GM18507 (cell line): ENCODE data around the gene FAM20C.

Experiments
- DNase-seq: peaks from one replicate; pipeline ENCODE4 v3.0.0; 2011; ENCODE audit warnings: low read depth; ENCODE audit not compliant: insufficient read length; ENCODE audit errors: extremely low spot score
- FAIRE-seq: peaks from 2 replicates; lab custom pipeline; 2011; peaks lifted over from hg19 to GRCh38; lab: Jason Lieb, UNC

Gene FAM20C

DNA sequence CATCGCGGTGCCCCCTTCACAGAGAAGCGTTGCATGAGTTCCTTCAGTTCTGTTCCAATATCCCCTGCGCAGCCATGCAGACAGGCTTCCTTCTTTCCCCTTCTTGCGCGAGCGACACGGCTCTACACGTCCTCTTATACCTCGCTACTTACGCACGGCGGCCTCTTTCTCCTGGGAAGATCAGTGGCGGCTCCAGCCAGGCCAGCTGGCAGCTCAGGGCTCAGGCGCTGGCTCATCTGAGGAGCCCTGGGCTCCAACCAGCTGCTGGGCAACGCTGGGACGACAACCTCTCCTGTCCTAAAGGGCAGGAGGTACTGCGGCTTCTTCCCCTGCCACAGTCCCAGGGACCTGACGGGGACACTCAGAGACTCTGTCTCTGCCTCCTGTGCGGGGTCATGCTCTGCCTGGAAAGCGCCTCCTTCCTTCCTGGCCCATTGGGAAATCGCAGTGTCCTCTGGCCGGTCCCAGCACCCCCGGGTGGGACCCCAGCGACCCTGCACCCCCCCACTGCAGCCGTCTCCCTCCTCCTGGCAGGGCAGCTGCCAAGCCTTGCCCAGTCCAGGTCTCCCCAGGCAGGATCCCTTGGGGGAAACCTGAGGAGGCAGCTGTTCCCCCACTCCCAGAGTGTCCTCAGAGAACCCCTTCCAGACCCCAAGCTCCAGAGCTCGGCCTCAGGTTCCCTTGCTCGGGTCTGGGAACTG, 5.0 kb upstream of the FAM20C start:
- FAIRE-seq, result no peak

DNA sequence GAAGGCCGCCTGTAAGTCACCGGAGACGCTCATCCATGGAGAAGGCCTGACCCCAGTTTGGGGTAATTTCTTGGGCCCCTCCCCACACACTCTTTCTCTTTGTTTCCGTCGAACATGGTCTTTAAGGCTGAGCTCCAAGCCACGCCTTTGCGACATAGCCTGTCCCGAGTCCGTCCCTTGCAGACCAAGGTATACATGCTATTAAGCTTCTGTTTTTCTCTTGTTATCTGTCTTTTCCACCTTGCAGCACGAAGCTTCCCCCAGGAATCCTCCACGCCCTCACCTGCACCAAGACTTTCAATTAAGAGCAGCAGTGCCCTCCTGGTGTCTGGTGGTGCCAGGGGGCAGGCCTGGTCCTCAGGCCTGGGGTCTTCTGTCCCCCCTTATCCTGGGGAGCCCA, 4.2 kb upstream of the FAM20C start:
- no peak for DNase-seq

More for the DNA sequence above, 5.0 kb upstream of the FAM20C start:
- no peak for DNase-seq

DNA sequence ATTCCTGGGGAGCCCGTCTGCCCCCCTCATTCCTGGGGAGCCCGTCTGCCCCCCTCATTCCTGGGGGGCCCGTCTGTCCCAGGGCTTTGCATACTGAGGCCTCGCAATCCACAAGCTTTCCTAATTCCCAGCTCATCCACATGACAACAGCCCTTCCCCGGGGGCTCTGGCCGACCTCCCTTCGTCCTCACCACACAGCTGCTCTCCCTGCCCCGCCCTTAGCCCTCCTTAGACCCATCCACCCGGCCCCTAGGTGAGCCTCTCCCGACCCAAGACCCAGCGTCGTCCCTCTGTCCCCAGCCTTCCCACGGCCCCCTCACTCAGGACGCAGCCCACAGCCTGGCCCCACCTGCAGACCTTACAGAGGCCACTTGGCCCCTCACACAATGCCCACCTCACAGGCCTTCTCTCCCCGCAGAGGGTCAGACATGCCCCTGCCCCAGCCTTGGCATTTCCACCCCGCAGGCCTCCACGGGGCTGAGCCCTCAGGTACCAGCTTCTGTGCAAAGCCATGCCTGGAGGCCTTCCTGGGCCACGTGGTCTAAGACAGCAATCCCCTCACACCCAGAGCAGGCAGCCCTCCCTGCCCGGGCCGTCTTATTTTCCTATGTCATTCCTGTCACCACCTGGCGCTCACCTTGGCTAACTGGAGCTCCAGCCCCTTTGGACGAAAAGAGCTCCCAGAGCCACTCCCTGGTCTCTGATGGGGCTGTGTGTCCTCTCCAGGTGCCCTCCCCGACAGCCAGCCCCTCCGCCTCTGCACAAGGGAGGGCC, 3.5 kb upstream of the FAM20C start:
- DNase-seq (no peak), FAIRE-seq (no peak)

More for the DNA sequence above, 4.2 kb upstream of the FAM20C start:
- no peak for FAIRE-seq

GRCh38 chr7:189719-190118, 2.7 kb upstream of the FAM20C start:
- DNase-seq, result no peak
- no peak for FAIRE-seq

DNA sequence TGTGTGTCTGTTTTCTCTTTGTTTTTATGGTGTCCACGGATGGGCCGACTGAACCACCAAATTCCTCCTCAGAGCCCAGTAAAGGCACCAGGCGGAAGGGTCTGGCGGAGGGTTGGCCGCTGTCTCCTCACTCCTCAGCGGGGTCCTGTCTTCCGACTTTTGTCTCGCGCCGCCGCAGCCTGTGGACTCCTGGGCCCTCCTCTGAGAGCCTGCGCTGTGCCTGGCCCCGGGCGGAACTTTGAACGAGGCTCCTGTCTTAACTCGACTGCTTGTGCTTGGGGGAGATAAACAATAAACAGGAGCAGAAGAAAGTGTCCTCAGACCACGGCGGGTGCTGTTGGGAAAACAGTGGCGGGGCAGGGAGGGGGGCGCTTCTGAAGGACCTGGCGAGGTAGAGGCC, 2.2 kb upstream of the FAM20C start:
- FAIRE-seq (no peak), DNase-seq (no peak)

GRCh38 chr7:191105-191980, 1.0 kb upstream of the FAM20C start:
- DNase-seq, result no peak
- no peak for FAIRE-seq

- DNase-seq (no peak), FAIRE-seq (no peak)
Measured at GRCh38 chr7:192701-193480, 520 bp downstream of the FAM20C start.

DNA sequence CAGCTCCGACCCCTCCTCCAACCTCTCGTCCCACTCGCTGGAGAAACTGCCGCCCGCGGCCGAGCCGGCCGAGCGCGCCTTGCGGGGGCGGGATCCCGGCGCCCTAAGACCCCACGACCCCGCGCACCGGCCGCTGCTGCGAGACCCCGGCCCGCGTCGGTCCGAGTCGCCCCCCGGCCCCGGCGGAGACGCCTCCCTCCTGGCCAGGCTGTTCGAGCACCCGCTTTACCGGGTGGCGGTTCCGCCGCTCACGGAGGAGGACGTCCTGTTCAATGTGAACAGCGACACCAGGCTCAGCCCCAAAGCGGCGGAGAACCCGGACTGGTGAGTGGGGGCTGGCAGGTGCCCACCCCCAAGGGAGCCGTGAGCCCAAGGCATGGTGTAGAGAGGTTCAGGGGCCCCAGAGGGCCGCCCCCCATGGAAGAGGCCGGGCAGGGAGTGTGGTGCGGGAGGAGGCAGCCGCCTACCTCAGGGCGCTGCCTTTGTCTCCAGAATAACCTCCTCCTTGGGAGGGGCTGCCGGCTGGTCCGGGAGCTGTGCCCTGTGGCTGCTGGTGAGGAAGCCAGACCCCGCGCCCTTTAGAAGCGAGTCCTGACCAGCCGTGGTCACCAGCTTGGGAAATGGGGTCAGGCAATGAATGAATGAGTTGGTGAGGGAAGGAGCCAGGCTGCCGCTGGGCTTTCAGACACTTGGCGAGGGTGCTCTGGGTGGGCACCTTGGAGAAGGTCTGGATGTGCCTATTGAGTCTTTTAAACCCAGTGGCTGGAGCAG, 1.3 kb downstream of the FAM20C start:
- FAIRE-seq, result no peak

GRCh38 chr7:194252-195009, 2.1 kb downstream of the FAM20C start:
- no peak for DNase-seq

More for the DNA sequence above, 1.3 kb downstream of the FAM20C start:
- DNase-seq, result no peak

GRCh38 chr7:195010-195829, 2.8 kb downstream of the FAM20C start:
- no peak for DNase-seq
- FAIRE-seq, result no peak

More at GRCh38 chr7:194252-195009, 2.1 kb downstream of the FAM20C start:
- no peak for FAIRE-seq

DNA sequence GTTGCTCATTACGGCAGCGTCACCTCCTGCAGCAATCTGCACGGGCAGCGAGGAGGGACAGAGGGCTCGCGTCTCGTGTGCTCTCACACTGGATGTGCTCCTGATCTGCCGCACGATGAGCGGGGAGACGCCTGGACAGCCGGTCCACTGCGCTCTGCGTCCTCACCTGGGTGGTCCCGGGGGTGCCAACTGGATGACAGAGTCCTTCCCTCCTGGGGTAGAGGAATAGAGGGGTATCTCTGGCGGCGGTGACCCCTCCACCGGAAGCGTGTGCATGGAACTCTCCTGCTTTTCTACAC, 3.4 kb downstream of the FAM20C start:
- no peak for FAIRE-seq
- no peak for DNase-seq

DNA sequence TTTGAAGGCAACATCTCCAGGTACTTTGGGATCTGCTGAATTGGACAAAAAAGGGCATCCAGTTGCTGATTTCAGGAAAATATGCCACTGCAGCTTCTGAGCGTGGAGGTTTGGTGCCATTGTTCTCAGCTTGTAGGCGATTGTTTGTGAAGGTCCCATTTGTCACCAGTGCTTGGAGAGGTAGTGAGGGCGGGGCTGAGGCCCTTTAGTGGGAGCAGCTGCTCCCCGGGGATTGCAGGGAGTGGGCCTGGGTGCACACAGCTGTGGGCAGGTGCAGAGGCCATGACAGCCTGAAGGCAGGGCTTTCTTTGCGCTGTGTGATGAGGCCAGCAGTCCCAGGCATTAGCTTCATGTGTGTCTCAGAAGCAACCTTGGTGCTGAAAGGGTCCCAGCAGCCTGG, 3.9 kb downstream of the FAM20C start:
- DNase-seq (no peak), FAIRE-seq (no peak)

GRCh38 chr7:196778-197321, 4.5 kb downstream of the FAM20C start:
- DNase-seq, result no peak
- no peak for FAIRE-seq

GRCh38 chr7:197413-198335, 5.3 kb downstream of the FAM20C start:
- DNase-seq (no peak), FAIRE-seq (no peak)

- FAIRE-seq (no peak), DNase-seq (no peak)
Measured at GRCh38 chr7:199483-200249, 7.3 kb downstream of the FAM20C start.
